Stomach (tissue), 4 donors: ENCODE measurements around the gene ERC2.

Experiments used
- CTCF ChIP-seq, 7 experiments: fragments of 450-650 bp in 4 of 7; fragments of 200-600 bp in 3 of 7; sonication (generic) in 3 of 7; IDR thresholded peaks; one replicate each; pipeline ENCODE4 v1.5.1; 2016 to 2019; ENCODE audit warnings: antibody characterized with exemption in 7 of 7, control low read depth in 2 of 7, mild to moderate bottlenecking in 1 of 7
- EP300 ChIP-seq: sonication (generic); formaldehyde crosslinking; IDR thresholded peaks from one replicate; pipeline ENCODE4 v1.6.1; 2017; ENCODE audit warnings: antibody characterized with exemption
- POLR2A ChIP-seq, 4 donors: fragments of 450-650 bp; IDR thresholded peaks; one replicate each; pipeline ENCODE4 v1.6.1; 2016; ENCODE audit warnings: antibody characterized with exemption in 4 of 4, control low read depth in 2 of 4, mild to moderate bottlenecking in 1 of 4, moderate library complexity in 1 of 4

GRCh38 chr3:55678546-55679216 is 789.6 kb downstream of the ERC2 start:
- no peak for TF ChIP-seq CTCF (IDR thresholded peaks at IDR 0.05)
- no peak for TF ChIP-seq POLR2A (IDR thresholded peaks at IDR 0.05)
- no peak for TF ChIP-seq EP300
